PC-9 (cell line): ENCODE measurements around the gene ADGB.

ENCODE experiments used
- CTCF ChIP-seq: fragments of 200-600 bp; sonication (generic); conservative IDR thresholded peaks from 2 replicates; pipeline ENCODE4 v1.6.1; 2017; ENCODE audit warnings: mixed run types, antibody characterized with exemption, mild to moderate bottlenecking, moderate library complexity
- EZH2 ChIP-seq: fragments of 200-600 bp; sonication (generic); IDR thresholded peaks from 2 replicates; pipeline ENCODE4 v1.8.0; 2017; ENCODE audit warnings: antibody characterized with exemption, low read depth

- TF ChIP-seq CTCF = no peak
- no peak for TF ChIP-seq EZH2
These were observed 228.6 kb downstream of the ADGB start for GRCh38 chr6:146827216-146827928.
